GM18868 (cell line): ENCODE results near the gene DNAH5.

Experiments used
- ATAC-seq: cut with Tn5 transposase; IDR thresholded peaks from one replicate; pipeline ENCODE4 v1.9.1; 2021; ENCODE audit warnings: mild to moderate bottlenecking, moderate library complexity; ENCODE audit not compliant: unreplicated experiment

Gene DNAH5

DNA sequence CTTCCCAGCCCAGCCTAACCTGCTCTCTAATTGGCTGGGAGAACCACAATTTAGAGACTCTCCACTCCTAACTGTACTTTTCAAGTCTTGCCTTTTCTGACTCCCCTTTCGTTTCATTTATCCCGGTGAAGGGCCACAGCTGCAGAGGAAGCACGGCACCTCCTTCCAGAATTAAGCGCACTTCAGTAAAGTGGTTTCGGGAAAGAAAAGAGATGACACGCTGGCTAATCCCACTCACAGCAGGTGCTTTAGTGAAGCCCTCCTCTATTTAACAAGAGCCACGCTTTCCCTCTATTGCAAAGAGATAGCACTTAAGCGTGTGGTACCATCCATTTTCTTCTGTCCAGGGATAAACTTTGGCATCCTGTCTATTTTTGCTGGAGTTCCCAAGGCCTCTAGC, 4.8 kb downstream of the DNAH5 start:
- no peak for ATAC-seq

DNA sequence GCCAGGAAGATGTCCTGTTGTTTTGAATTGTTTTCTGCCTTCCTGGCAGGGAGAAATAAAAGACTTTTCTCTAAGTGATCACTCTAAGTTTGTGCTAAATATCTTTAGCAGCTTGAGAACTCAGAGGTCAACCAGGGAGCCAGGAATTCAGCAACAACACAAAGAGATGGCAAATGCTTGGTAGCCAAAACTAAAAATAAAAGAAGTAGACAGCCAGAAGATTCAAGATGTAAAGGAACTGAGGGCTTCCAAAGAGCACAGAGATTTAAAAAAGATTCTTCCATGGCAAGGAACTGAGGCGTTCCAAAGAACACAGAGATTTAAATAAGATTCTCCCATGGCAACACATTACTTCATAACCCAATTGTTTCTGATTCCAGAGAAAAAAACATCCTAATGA, 9.6 kb downstream of the DNAH5 start:
- no peak for ATAC-seq

DNA sequence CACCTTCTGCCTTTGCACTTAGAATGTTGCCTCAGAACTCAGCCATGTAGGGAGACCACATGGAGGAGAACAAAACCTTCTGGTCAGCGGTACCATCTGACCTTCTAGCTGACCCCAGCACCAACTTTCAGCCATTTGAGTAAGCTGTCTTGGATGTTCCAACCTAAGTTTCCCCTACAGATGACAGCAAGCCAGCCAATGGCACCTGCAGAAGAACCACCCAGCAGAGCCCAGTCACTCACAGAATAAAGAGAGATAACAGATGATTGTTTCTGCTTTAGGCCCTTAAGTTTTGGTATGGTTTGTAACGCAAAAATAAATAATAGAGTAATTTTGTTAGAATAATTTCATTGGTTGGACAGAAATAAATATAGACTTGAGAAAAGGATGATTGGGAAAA, 10.4 kb downstream of the DNAH5 start:
- ATAC-seq = no peak

DNA sequence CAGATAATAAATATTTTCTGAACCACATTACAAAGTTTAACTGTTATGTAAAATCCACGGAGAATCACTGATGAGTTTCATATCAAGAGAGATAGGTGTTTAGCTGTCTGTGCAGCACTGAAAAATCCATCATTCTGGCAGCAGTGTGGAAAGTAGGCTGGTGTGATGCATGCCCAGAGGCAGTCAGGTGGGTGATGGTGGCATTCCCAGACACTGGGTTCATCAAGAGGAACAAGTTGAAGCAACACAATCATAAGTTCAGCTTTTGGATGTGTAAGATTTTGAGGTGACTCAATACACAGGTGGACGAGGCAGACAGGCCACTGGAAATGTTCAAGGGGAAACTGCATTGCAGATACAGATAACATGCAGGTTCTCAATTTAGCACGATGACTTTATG, 11.9 kb downstream of the DNAH5 start:
- ATAC-seq = no peak

DNA sequence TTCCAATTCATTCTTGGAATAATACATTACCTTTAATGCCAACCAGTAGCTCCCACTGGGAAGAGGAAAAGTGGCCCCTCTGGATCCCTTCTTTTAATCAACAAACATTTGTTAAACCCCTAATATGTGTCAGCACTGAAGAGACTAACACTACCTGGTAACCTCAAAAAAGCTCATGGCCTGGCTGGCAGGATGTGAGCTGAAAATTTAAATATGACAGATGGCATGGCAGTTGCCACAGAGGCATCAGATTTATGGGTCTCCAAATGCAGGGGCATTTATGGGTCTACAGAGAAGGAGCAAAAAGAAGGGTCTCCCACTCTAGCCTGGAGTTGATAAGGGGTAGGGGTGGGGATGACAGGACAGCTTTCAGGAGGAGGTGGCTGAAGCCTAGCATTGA, 12.5 kb downstream of the DNAH5 start:
- ATAC-seq = no peak

DNA sequence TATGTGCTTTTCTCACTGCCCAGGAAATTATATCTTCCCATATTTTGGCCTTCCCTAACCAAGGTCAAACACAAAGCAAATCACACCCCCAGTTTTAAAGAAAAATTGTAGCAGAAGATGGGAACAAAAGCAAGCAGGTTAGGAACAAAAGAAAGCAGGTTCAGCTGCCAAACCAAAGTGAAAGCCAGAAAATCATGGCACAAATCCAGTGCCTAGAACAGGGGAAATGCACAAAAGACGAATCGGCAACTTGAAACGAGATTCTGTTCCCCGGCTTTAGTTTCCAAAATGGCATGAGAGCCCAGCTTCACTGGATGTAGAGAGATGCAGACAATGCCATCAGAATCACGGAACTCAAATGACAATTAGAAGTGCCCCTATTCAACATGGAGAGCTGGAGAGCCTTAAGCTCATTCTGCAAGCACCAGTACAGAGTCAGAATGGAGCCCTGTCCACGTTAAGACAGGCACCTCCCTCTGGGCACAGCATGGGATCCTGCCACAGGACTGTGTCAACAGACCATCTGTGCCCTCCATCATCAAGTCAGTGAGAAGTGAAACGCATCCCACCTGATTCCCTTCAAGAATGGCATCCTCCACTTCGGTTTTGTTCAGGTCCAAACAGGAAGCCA, 13.8 kb downstream of the DNAH5 start:
- ATAC-seq = no peak

DNA sequence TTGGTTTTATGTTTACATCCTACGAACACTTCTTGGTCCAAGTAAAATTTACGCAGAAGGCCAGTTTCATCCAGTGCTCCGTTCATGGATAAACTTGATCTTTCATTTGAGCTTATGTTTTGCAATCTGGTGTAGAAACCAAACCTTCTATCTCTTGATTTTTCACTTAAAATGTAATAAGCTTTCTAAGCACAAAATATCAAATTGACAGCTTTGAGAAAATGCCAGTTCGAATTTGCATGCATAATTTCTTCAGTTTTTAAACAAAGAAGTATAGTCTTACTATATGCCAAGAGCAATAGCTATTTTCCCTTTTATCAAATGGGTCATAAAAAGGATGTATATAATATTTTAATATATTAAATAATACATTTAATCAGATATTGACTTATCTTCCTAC, 17.8 kb downstream of the DNAH5 start:
- ATAC-seq = no peak

DNA sequence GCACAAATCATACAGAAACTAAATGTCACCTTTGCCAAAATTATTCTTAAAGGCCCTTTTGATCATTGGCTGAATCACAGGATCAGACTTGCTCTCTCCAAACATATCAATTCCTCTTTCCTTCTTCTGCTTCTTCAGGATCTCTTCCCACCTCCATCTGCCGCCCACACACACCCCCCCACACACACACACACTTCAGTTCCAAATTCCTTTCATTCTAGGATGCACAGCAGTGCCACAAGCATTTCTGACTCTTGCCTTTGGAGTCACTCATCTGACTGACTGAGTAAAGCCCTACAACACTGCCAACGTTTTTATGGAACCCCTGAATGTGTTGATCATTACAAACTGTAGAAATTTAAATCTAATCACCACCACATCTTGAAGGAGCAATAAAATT, 22.9 kb downstream of the DNAH5 start:
- no peak for ATAC-seq

DNA sequence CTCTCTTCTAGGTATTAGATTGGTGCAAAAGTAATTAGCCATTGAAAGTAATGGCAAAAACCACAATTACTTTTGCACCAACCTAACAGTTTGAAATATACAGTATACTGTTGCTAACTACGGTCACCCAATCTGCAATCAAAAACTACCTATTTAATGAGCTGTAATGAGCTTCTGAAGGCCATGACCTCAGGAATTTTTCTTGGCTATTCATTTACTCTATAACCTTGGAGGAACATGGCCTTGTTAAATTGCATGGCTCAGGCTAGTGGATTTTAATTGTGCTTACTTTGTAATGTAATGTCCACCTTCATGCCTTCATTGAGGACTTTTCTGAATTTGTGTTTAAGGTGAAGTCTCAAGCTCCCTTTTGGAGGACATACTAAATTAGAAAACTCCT, 24.7 kb downstream of the DNAH5 start:
- ATAC-seq = no peak

DNA sequence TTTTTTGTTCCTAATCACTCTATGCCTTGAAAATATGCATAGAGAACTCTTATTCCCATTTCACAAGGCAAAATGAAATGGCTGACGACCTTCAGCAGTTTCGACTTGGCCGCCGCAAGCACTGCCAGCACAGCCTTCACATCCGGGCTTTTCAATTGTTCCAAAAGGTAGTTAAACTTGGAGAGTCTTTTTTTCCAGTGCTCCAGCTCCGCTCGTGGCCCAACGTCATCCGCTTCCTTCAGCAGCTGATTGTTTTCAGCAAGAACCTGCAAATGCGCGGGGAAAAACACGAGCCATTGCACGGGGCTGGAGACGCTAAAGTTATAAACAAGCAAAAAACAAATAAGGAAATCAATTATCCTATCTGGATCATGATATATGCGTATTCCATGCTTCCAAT, 25.4 kb downstream of the DNAH5 start:
- no peak for ATAC-seq

DNA sequence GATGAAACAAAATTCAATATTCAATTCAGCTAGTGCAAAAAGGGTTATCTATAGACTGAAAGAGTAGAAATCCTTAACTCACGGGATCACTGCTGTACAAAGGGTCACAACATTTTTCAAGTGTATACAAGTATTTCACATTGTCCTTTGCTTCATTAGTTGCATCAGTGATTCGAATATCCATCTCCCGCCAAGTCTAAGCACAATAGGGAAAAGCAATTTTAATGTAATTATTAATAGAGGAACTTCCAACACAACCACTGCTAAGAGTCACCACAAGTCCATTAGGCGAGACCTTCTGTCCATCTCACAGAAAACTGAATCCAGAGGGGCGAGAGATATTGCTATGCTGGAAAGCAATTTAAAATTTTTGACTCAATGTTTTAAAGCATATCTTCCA, 27.4 kb downstream of the DNAH5 start:
- no peak for ATAC-seq

DNA sequence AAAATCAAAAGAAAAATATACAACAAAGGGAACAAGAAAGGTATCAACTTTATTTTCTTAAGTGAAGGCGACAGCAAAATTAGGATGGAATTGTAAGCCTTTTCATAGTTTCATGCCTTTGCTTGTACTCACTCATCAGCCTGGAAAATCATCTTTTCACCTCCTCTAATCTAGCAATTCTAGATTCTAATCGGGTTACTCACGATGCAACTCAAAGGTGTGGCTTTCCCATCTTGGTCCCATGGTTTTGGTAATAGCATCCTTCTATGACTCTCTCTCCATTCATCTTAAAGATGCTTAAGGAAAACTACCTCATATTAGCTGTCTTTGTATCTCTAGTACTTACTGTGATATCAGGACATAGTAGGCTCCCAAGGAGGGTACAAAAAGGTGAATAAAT, 30.5 kb downstream of the DNAH5 start:
- no peak for ATAC-seq

DNA sequence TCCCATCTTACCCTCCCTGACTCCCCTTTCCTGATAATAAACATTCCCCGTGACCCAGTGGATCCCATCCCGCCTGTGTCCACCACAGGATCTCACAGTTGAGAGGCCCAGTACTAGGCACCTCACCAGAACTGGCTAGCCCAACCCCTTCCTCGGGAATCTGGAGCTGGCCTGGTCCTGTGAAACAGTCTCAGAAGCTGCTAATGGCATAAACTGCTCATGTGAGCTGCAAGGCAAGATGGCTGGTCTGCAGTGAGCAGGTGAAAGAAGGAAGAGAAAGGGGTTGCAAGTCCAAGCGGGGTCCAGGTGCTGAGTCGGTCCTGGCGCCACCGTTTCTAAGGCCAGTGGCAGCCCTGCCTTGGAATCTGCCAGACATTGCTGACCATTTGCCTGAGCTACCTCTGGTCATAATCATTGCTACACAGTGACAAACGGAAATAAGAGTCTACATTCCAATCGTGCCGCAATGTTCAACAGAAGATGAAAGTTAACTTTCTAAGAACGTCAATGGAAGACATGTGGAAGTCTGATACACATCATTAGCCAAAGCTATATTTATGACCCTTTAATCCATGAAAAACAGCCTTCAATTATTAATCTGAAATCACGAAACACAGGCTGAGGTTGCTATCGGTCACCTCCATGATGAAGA, 33.7 kb downstream of the DNAH5 start:
- ATAC-seq = no peak

DNA sequence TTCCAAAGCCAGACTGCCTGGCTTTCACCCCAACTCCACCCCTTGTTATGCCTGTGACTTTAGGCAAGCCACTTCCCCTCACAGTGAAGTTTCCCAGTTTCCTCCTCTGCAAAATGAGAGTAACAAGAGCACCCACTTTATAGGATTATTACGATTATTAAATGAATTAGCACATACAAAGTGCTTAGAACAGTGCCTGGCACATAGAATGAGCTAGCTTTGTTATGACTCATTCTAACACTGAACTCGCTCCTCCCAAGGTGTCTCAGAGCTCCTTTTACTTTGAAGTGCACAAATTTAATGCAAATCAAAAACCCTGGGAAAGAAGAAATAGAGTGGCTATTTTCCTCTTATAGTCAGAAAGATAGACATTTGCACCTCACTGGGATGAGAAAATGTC, 34.3 kb downstream of the DNAH5 start:
- ATAC-seq = no peak

DNA sequence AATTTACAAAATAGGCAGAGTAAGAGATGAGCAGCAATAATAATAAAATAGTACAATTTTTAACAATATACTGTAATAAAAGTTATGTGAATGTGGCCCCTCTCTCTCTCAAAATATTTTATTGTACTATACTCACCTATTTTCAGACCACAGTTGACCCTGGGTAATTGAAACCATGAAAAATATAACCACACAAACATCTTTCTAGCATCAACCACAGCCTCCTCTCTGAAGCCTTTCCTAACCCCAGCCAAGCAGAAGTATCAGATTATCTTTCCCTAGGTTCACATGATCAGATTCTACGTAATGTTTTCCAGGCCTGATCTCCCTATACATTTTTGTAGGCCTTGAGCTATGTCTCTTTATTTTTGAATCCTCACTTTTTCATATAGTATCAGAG, 35.2 kb downstream of the DNAH5 start:
- no peak for ATAC-seq

DNA sequence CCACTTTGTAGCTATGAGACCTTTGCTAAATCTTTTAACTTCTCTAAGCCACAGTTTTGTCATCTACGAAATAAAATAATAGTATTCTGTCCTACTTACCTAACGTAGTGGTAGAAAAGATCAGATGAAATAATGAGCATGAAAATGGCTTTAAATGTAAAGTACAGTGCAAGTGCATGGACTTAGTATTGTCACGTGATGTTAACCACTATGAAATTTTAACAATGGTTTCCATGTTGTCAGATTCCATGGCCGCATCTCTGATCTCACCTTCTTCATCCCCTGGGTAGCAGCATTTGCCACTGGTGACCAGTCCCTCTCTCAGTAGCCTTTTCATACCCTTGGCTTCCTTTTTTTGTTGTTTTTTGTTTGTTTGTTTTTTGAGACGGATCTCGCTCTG, 45.9 kb downstream of the DNAH5 start:
- no peak for ATAC-seq

DNA sequence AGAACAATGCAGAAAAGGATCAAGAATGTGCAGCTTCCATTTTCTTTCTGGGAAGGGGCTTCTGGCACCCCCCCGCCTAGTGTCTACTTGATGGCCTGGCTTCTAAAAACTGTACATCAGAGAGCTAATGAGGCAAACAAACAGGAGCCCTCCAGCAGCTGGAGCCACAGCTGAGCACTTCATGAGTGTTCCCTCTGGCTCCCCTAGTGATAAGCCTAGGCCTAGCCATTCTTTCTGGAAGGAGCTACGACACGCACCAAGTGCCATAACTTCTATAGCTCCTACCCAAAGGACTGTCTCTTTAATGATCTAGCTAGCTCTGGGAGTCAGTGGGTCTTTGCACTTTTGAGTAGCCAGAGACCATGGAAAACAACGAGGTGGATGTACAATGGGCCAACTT, 66.1 kb downstream of the DNAH5 start:
- no peak for ATAC-seq

DNA sequence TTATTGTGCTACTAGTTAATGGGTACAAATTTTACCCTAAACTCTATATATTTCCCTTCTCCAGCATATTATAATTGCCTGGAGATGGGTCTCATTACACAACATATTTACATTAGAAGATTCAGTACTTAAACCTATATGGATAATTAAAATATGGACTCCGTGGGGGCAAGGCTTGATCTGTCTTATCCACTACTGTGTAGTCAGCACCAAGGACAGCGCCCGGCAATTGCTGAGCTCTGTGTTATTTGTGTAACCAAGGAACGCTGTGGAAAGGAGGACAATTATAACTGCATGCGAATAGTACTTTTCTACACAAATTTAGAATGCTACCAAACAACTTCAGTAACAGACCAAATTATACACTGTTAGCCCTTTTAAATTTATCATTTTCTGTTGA, 77.7 kb downstream of the DNAH5 start:
- ATAC-seq = no peak

DNA sequence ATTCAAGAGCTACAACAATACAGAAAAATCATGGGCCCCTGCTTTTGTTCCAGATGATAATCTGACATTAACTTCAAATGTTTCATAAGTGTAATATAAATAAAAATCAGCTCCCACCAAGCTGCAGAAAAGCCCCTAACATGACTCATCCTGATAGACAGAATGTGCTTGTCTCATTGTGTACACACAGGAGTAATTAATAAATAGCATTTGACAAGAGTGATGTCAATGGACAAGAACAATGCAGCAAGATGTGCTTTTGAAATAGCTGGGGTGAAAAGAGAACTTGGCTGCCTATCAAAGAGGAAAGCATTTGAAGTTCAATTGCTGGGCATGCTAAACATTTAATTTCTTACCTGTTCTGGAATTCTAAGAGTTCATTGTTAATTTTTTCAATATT, 79.2 kb downstream of the DNAH5 start:
- ATAC-seq = no peak

DNA sequence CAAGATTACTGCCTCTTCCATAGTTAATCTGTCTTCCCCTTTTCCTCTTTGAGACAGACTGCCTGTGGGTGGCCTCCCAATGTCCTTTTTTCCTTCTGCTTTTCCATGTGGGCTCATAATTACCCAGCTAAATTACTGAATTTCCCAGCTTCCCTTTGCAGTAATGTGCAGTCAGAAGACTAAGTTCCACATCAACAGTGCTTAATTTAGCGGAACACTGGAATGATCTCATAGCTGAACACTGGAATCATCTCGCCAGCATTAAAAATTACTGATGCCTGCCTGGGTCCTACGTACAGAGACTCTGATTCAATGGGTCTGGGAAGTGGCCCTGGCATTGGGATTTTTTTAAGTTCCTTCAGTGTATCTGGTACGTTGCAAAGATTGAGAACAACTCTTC, 84.3 kb downstream of the DNAH5 start:
- ATAC-seq = no peak

DNA sequence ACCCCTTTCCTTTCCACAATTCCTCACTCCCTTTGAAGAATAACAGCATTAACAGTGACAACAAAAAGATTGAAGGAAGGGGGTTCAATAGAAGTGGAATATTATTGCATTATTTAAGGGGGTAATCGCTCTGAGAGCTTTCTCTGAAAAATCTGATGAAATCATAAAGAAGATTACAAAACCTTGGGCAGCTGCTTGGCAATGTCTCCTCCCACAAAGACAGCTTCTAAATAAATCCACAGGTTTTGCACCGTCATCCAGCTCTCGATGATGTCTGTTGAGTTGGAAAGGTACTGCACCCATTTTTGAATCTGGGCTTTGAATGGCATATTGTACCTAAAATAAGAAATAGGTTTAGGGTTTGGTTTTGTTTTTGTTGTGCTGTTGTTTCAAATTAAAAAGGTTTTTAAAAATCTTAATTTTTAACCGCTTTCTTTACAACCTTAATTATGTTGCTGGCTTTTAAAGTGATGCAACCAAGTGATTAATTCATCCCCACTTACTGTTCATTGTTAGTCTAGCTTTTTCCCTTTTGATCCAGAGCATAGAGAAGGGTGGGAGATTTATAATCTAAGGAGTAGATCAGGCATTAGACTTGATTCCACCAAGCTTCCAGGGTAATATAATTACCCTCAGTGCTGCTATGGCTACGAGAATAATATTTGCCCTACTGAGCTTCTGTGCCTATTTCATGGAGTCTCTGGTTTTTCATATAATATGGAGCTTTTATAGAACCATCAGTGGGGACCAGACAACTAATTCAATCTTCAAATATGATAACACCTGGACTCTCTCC, 85.0 kb downstream of the DNAH5 start:
- ATAC-seq = no peak

DNA sequence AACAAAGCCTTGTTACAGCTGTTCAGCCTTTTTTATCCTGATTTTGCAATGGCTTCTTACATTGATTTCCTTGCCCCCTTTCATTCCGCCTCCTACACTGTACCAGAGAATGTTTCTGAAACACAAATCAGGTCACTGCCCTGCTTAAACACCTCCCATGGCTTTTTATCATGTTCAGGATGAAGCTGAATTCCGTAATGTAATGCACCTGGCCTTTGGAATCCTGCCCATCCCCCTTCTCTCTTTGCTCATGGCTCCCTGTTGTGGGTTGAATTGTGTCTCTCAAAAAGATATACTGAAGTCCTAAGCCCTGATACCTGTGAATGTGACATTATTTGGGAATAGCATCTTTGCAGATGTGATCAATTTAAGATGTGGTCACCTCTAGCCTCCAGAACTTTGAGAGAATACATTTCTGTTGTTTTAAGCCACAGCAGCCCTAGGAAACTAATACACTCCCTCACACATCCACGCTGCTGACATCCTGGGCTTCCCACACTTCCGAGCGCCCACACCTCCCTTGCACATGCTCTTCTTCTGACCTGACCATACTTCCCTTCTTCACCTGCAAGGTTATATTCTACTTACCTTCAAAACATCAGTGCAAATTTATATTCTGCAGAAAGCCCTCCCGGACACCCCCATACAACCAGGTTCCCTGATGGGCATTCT, 101.2 kb downstream of the DNAH5 start:
- no peak for ATAC-seq
